ENCODE data around the gene CARS1.

DNA sequence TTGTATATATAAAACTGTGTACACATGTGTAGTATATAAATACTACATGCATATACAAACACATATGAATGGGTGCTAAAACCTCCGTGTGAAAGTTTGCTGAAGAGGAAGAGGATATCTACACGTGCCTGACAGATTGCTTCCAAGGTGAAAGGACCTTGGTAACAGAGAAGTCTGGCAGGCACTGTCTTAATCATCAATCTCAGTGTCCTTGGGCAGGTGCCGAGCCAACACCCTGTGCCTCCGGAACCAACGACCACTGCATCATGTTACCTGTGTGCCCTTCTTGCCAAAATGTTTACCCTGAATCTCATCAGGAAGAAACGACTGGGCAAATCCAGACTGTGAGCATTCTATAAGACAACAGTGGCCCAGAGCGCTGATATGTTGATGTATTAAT is 80.1 kb downstream of the CARS1 start:
- TF ChIP-seq, protein P1, sequence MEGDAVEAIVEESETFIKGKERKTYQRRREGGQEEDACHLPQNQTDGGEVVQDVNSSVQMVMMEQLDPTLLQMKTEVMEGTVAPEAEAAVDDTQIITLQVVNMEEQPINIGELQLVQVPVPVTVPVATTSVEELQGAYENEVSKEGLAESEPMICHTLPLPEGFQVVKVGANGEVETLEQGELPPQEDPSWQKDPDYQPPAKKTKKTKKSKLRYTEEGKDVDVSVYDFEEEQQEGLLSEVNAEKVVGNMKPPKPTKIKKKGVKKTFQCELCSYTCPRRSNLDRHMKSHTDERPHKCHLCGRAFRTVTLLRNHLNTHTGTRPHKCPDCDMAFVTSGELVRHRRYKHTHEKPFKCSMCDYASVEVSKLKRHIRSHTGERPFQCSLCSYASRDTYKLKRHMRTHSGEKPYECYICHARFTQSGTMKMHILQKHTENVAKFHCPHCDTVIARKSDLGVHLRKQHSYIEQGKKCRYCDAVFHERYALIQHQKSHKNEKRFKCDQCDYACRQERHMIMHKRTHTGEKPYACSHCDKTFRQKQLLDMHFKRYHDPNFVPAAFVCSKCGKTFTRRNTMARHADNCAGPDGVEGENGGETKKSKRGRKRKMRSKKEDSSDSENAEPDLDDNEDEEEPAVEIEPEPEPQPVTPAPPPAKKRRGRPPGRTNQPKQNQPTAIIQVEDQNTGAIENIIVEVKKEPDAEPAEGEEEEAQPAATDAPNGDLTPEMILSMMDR (IDR thresholded peaks at IDR 0.05; ENCODE audit: insufficient read depth, low read length), result no peak
- TF ChIP-seq SPI1 (IDR thresholded peaks at IDR 0.05; ENCODE audit: borderline replicate concordance, low read depth), result no peak
- no peak for TF ChIP-seq POLR2AphosphoS5 (IDR thresholded peaks at IDR 0.05; ENCODE audit: low read depth)
- no peak for TF ChIP-seq GABPA (IDR thresholded peaks at IDR 0.05; ENCODE audit: low read depth)

Data from HL-60 (cell line).